HG03520 (cell line): ENCODE data around the gene JSRP1.

ENCODE experiments used
- ATAC-seq: cut with Tn5 transposase; IDR thresholded peaks from one replicate; pipeline ENCODE4 v1.9.1; 2021; ENCODE audit warnings: mild to moderate bottlenecking, moderate library complexity; ENCODE audit not compliant: unreplicated experiment

JSRP1 gene

DNA sequence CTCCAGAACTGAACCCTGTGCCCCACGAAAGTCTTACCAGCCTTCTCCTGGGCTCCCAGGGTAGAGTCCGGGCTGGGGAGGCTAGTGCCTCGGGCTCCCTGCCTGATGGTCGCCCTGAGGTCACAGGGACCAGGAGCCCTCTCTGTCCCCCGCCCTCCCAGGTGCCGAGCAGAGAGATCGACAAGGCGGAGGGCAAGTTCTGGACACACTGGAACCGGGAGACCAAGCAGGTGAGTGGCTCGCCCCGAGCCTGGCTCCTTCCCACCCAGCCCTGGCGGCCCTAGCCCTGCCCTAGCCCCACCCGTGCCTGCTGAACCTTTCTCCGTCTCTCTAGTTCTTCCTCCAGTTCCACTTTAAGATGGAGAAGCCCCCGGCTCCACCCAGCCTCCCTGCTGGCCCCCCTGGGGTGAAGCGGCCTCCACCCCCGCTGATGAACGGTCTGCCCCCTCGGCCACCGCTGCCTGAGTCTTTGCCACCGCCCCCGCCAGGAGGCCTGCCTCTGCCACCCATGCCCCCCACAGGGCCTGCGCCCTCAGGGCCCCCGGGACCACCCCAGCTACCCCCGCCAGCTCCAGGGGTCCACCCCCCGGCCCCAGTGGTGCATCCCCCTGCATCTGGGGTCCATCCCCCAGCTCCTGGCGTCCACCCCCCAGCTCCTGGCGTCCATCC is 8.7 kb downstream of the JSRP1 start:
- no peak for ATAC-seq

DNA sequence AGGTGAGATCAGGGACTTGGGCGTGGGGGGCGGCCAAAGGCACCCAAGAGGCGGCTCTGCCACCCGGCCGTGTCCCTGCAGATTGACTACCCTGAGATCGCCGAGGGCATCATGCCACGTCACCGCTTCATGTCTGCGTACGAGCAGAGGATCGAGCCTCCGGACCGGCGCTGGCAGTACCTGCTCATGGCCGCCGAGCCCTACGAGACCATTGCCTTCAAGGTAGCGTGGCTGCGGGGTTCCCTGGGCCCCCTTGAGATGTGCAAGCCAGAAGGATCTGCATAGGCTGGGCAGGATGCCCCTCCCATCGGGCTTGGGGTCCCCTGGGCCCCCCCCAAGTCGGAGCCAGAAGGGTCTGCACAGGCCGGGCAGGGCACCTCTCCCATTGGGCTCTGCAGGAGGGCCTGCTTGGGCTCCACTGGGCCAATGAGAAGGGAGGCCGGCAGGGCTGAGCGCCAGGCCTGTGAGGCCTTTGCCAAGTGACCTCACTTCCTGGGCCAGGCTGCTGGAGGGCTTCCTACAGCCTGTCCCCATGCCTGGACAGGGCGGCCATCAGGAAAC is 9.3 kb downstream of the JSRP1 start:
- no peak for ATAC-seq

DNA sequence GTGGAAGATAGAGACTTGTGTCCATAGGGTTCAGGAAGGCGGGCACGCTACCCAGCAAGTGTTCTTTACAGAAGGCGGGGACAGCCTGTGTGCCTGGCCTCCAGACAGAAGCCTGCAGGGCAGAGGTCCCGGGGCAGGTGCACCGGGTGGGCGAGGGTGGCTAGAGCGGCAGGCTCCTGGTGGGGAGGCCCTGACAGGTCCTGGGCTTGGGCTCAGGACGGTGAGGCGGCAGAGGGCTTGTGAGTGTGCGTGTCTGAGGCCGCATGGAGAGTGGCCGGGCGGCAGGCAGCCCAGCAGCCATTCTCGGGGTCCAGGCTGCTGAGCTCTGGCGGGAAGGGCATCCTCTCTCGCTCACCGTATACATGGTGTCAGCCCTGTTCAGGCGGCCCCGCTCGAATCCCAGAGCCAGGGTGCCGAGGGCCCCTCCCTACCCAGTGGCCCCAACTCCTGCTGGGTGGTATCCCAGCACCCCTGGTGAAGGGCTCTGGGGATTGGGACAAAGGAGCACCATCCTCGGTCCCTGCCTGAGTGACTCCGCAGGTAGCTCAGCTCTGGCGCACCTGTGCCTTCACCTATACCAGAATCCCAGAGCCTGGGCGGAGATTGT is 10.1 kb downstream of the JSRP1 start:
- ATAC-seq, result no peak

DNA sequence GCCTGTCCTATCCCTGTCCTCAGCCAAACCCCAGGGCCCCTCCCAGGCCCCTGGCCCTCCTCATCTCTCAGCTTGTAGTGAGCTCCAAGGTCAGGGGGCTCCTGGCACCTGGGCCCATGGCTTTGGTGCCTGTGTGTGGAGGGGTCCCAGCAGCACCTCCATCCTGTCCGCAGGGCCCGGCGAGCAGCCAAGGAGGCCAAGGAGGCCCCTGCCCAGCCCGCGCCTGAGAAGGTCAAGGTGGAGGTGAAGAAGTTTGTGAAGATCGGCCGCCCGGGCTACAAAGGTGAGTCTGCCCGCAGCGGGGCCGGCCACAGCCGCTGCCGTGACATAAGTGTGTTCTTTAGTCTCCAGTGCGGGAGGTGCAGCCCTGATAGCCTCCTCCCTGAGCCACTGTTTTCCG is 10.9 kb downstream of the JSRP1 start:
- ATAC-seq, result no peak

DNA sequence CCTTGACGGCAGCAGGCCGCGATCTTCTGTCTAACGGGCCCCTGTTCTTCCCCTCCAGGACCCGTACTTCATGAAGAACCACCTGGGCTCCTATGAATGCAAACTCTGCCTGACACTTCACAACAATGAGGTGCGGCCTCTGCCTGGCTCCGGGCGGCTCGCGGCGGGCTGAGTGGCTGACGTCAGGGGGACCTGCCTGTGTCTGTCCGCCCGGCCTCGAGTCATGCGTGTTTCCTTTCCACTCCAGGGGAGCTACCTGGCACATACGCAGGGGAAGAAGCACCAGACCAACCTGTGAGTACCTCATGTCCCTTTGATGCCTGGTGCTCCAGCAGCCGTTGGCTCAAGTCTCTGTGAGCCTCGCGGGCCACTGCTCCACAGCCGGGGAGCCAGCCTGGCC is 11.7 kb downstream of the JSRP1 start:
- ATAC-seq, result no peak

DNA sequence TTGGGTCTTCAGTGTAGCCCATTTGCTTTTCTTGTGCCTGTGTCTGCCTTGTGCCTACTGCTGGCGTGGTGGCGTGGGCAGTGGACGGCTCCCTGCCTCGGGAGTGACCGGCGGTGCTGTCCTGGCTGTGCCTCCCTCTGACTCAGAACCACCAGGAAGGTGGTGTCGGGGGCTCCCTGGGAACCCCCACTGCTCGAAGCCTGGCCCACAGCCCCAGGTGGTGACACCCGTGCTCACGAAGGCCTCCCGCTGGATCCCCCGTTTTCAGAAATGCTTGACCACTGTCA is 12.1 kb downstream of the JSRP1 start:
- ATAC-seq, result no peak

DNA sequence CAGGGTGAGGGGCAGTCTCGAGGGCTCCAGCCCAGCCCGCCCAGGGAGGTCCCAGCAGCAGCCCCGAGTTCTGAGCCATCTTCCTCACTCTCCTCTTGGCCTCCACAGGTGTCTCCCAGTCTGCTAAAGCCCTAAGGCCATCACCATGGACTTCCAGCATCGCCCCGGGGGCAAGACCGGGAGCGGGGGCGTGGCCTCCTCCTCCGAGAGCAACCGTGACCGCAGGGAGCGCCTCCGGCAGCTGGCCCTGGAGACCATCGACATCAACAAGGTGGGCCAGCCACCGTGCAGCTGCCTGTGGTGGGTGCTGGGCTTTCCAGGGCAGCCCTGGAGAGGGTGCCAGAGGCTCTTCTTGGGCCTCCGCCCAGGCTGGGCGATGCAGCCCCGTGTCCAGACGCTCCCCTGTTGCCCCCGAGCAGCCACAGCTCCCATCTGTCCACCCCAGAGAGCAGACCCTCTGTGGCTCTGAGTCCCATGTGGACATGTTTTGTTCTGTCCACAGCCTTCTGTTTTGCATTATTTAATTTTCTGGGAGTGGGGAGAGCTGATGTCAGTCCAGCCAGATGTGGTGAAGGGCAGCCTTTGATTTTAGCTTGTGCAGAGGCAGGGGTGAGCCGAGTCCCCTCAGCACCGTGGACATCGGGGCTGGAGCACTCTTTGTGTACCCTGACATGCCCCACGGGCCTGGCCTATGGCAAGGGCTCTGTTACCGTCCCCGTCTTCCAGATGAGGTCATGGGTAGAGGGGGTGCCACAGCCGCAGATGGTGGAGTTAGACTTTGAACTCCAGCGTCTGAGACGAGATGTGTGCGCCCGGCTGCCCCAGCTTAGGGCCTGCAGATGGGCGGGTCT is 12.7 kb downstream of the JSRP1 start:
- ATAC-seq, result no peak

DNA sequence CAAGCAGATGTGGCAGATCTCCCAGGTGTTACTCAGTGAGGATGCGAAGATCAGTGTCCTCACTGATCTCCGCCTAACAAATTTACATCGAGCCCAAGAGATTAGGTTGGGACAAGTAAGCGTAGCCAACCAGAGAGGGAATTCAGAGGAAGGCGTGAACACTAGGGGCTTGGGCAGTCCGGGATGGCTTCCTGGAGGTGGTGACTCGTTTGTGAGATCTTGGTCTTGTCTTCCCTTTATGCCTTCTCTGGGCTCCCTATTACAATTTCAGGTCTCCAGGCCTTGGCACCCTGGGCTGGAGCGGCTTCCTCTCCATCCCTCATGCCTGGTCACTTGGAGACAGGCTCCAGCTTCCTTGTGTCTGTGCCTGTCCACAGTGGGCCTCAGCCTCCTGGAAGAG is 13.4 kb downstream of the JSRP1 start:
- no peak for ATAC-seq

DNA sequence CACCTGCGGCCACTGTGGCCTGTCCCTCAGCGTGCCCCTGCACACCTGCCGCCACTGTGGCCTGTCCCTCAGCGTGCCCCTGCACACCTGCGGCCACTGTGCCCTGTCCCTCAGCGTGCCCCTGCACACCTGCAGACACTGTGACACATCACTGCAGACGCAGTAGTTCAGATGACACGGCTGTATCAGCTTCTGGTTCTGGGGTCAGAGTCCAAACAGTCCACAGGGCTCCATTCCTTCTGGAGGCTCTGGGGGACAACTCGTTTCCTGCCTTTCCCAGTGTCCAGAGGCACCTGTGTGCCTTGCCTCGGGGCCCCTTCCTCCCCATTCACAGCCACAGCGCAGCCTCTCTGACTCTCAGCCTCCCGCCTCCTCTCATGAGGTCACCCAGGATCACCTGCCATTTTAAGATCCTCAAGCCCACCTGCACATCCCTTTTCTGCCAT is 14.1 kb downstream of the JSRP1 start:
- ATAC-seq, result no peak

DNA sequence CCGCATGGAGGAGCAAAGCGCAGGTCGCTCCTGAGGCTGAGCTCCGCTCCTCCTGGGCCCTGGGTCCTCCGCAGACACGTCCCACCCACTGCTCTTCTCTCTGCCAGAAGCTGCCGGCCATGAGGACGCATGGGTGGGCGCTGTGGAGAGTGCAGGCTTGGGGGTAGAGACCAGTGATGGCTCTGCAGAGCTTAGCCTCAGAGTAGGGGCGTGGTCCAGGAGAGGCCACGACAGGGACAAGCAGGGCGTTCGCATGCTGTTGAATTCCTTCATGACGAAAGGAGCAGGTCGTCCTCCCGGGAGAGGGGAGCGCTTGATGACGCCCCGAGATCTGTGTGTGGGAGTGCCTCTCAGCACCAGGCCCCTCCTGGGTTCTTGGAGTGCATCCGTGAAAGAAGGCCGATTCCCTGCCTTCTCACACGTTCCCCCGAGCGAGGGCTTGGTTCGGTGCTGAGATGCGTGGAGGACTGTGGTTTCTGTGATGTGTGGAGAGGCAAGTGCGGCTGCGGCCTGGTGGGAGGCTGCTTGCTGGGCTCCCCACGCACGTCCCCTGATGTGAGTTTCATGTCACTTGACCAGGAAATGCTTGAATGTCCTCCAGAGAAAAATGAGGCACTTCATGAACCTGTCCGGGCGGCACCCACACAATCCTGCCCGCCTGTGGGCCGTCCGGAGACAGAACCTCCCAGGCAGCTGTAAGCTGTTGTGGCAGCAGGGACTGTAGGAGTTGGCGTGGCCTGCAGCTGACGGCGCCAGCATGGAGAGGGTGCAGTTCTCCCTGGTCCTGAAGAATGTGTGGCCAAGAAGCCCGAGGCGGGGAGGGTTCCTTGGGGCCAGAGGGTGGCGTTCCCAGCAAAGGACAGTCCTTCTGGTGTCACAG is 15.1 kb downstream of the JSRP1 start:
- ATAC-seq, result no peak

DNA sequence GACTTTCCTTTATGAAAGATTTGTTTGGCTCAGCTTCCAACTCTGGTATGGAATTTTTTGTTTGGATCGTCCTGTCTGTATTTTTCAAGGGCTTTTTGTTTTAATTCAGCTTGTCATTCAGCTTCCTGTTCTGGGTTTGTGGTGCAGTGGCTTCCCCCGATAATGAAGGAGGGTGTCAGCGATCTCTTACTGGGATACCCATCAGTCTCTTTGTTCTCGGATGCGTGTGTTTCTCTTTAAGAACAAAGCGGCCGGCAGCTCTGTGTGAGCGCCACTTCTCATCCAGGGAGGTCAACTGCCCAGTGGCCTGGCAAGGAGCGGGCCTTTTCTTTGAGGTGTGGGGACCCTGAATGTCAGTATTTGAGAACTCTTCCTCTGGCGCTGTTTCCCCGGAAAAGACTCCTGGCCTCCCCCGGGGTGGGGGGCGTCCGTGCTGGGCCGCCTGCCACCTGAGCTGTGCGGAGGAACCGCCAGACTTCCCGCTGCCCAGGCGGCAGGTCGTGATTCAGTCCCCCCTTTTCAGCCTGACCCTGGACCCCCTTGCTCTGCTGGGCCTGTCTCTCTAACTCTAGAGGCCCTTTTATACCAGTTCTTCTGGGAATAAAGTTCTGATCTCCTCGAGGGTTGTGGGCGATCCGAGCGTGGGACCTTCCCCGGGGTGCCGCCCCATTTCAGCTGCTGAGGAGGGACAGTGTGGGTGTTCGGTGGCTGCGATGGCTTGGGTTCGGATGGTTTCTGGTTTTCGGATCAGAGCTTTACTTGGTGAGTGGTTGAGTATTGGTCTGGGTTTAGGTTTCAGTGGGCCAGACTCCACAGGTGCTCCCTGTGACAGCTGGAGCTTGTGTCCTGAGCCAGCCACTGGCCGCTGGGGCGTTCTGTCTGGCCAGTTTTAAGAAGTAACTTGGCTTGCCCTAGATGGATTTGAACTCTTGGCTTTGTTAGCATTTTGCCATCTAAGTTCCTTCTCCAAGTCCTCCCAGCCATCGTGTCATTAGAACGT is 16.1 kb downstream of the JSRP1 start:
- no peak for ATAC-seq

DNA sequence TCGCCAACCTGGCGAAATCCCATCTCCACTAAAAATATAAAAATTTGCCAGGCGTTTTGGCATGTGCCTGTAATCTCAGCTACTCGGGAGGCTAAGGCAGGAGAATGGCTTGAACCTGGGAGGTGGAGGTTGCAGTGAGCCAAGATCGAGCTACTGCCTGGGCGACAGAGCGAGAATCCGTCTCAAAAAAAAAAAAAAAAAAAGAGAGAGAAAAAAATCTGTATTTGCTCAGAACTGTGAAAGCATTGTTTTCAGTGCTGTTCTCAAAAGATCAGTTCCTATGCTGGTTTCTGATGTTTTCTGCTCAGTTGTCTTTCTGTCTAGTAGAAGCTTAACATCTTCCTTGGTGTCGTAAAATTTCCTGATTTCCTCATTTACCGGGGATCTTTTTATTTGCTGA is 17.0 kb downstream of the JSRP1 start:
- ATAC-seq, result no peak

DNA sequence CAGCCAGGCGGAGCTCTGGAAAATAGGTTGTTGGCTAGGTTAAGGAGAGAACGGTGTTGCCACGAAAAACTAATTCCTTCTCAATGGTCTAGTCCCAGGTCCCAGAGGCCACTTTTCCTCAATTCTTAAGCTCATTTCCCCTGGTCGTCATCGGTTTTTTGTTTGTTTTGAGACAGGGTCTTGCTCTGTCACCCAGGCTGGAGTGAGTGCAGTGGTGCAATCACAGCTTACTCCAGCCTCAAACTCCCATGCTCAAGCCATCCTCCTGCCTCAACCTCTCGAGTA is 18.4 kb downstream of the JSRP1 start:
- no peak for ATAC-seq

DNA sequence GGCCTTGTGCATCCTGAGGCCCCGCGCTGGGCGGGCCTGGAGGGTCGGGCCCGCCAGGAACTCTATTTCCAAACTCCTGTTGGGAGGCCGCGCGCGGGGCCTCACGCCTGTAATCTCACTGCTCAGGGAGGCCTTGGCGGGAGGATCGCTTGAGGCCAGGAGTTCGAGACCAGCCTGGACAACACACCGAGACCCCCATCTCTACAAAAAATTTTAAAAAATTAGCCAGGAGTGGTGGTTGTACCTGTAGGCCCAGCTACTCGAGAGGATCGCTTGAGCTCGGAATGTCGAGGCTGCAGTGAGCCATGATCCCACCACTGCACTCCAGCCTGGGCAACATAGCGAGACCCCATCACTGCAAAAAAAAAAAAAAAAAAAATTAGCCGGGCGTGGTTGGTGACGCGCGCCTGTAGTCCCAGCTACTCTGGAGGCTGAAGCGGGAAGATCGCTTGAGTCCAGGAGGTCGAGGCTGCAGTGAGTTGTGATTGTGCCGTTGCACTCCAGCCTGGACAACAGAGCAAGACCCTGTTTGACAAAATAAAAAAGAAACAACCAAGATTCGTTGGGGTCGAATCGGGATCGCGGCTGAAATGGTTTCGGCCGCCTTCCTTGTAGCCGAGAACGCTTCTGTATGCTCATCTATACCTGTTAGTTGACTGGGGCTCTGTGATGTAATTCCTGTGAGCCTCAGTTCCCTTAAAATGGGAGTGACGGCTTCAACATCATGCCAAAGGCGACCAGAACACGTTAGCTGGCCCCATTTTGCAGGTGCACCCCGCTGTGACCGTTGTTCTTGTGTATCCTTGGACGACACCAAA is 19.0 kb downstream of the JSRP1 start:
- no peak for ATAC-seq

DNA sequence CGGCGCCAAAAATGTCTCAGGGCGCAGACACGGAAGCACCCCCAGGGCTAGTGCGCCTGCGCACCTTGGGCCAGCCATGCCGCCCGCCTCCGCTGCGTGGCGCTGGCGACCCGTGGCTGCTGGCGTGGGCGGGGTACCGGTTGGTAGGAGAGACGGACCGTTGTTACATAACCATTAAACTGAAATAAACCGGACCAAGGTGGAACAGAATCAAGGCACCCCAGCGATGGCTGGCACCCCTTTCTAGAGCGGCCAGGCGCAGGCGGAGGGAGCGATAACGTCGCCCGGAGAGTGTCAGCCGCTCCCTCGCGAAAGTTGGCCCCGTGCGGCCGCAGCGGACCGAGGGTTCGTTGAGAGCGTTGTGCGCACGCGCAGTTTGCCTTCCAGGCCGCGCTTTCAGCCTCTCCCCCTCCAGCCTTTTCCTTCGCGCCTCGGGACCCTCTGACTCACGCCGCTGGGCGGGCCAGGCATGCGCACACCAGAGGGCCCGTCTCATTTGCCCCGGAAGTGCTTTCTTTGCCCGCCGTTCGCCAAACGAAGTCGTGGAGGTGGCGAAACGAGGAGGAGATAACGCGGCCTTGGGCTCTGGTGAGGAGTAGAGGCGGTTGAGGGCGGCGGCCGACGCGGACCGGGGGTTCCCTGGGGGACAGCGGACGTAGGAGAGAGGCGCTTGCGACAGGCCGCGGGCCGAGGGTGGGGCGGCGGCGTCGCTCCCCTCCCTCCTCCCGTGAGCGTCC is 19.7 kb downstream of the JSRP1 start, which contains the start of the genes PLEKHJ1 and SF3A2:
TSS of gene PLEKHJ1 (minus strand) at position 16 of the 737 bp plus-strand sequence. CDS start 81 bp downstream, outside the sequence.
TSS of gene SF3A2 (plus strand) at position 511 of the 737 bp plus-strand sequence. CDS start 6,595 bp downstream, outside the sequence.
- ATAC-seq, result peak; percentile 64

DNA sequence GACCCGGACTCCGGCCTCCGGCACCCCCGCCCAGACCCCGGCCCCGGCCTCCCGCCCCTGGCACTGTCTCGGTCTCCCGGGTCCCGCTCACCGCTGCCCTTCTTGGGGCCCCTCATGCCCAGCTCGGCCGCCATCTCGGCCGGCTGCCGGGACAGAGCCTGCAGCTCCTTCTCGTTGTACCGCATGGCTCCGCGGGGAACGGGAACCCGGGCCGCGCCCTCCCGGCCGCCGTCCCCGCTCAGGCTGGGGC is 20.2 kb downstream of the JSRP1 start:
- no peak for ATAC-seq

DNA sequence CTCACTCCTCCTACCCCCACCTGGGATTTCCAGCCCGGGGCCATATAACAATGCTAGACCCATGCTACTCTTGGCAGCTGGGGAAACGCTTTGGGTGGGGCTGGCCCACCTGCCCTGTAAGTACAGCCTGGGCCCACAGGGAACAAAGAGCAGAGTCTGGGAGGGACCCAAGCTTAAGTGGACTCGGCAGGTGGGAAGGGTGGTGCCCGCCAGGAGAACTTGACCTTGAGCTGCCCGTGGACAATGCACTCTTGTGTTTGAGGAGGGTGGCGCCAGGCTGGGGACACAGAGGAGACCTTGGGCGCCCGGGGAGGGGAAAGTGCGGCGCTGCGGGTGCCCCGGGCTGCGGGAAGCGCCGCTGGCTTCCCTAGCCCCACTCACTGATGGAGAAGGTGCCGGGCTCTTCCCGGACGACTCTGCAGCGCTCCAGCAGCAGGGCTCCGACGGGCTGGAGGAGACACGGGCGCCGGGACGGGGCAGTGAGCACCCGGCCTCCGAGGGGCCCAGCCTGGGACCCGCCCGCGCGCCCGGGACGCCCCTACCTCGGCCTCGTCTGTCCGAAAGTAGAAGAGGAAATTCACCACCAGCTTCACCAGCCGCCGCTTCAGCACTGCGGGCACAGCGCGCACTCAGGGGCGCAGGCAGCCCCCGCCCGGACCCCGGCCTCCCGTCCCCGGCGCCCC is 20.7 kb downstream of the JSRP1 start:
- ATAC-seq, result peak; percentile 5

DNA sequence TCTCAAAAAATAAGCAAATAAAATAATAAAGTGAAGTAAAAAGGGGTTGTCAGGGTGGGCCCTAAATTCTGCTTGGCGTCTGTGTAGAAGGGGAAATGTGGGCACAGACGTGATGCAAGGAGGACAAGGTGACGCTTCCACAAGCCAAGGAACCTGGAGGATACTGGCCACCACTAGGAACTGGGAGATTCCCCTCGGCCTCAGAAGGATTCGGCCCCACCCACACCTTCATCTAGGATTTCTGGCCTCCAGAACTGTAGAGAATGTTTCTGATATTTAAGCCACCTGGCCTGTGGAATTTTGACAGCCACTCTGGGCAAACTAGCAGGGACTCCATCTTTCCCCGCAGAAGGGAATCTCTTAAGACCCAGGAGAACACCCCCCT is 21.2 kb downstream of the JSRP1 start:
- no peak for ATAC-seq
